ENCODE results near the gene DUSP2. TPM values are rescaled to one million over a fixed set of nuclear protein-coding genes. Genes with fewer than 3 reads are reported as not detected.

The DUSP2 gene
- total and polyA plus RNA-seq, 7 donors = 1.2 to 17.4 (median 2.8) TPM; not detected in 1

DNA sequence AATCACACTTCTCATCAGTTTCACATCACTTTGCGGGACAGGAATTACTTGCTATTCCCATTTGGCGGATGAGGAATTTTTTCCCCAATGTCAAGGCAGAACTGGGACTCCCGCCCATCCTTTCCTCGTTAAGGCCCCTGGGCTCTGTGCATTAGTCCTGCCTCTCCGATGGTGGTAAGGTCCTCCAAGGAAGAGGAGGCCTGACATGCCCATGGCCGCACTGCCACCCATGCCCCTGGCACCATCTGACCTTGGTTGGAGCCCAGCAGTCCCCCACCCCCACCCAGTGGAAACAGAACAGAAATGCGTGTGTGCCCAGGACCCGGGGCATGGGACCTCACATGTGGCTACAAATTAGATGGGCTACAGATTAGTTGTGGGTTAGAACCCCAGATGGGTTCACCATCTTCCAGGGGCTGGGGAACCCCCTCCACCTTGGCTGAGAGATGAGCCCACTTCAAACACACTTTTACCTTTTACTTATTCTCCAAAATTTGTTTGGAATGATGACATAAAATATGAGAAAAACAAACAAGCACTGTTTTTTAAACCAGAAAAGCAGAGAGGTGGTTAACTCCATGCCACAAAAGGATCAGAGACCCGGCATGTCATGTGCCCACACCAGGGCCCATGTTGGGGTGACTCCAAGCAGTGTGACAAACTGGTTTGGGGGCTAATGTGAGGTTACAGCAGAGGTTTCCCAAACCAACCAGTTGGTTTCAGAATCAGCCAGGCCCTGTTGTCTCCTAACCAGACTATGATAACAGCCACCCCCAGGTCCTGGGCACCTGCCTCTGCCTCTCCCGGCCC is 11.0 kb upstream of the DUSP2 start:
- no peaks in the 10 kb centered on the region for H3K9me3 ChIP-seq
- WGBS, 2 donors = 82 to 87% methylated on average over 10 of the region's 10 CpGs
- DNase-seq = peak; percentile 30
- intact Hi-C loops (cut with DNase I) = no loop called here
- peaks cover 0 to 7% (median 0%) of the 10 kb centered on the region in 3 donors for H3K27me3 ChIP-seq
- no peaks in the 10 kb centered on the region for H3K4me1 ChIP-seq
- H3K36me3 ChIP-seq = no peaks in the 10 kb centered on the region
- no peak overlapping the region for H3K4me3 ChIP-seq
- TF ChIP-seq POLR2A (IDR thresholded peaks at IDR 0.05) (no peak), POLR2AphosphoS5 (IDR thresholded peaks at IDR 0.05) (no peak), EP300 (IDR thresholded peaks at IDR 0.05) (no peak)
- TF ChIP-seq, protein P1, sequence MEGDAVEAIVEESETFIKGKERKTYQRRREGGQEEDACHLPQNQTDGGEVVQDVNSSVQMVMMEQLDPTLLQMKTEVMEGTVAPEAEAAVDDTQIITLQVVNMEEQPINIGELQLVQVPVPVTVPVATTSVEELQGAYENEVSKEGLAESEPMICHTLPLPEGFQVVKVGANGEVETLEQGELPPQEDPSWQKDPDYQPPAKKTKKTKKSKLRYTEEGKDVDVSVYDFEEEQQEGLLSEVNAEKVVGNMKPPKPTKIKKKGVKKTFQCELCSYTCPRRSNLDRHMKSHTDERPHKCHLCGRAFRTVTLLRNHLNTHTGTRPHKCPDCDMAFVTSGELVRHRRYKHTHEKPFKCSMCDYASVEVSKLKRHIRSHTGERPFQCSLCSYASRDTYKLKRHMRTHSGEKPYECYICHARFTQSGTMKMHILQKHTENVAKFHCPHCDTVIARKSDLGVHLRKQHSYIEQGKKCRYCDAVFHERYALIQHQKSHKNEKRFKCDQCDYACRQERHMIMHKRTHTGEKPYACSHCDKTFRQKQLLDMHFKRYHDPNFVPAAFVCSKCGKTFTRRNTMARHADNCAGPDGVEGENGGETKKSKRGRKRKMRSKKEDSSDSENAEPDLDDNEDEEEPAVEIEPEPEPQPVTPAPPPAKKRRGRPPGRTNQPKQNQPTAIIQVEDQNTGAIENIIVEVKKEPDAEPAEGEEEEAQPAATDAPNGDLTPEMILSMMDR (IDR thresholded peaks at IDR 0.05) = no peak
- H3K27ac ChIP-seq = no peak overlapping the region

DNA sequence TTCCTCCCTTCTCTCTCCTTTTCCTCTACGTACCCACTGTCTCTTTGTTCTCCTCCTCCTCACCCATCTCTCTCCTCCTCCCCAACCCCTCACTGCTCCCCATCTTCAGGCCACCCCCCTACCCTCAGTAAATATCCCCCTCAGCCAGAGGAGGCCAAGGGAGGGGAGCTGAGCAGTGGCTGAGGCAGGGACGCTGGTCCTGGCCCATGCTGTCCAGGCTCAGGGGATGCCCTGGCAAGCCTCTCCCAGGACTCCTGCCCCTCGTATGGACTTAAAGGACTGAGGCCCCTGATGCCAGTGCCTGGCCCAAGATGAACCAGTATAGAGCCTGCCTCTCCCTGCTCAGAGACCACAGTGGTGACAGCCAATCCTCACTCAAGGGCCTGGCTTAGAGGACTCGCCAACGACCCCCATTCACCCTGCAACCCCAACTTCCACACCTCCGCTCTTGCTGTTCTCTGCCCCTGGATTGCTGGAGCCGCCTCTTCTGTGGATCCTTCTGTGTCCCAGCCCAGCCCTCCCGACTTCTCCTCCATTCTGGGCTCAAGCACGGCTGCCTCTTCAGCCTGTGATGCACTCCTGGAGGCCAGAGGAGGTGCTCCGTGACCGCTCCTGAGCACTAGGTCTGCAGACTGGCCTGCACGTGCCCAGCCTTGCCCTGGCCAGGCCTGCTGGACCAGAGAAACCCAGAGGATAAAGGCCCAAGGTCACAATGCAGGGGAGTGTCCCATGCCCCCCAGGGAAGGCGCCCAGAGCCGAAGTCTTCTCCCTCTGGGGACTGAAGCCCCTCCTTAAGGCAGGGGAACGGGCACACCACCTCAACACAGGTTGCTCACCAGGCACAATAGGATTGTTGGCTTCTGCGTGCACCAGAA is 9.5 kb upstream of the DUSP2 start:
- no peaks in the 10 kb centered on the region for H3K4me1 ChIP-seq
- no peaks in the 10 kb centered on the region for H3K9me3 ChIP-seq
- H3K27ac ChIP-seq = no peak overlapping the region
- peaks cover 0 to 7% (median 0%) of the 10 kb centered on the region in 3 donors for H3K27me3 ChIP-seq
- no peaks in the 10 kb centered on the region for H3K36me3 ChIP-seq
- no peak overlapping the region for H3K4me3 ChIP-seq
- TF ChIP-seq EP300 (IDR thresholded peaks at IDR 0.05) (no peak), POLR2AphosphoS5 (IDR thresholded peaks at IDR 0.05) (no peak)
- TF ChIP-seq, protein P1 (IDR thresholded peaks at IDR 0.05) = no peak
- DNase-seq = peak; percentile 50
- intact Hi-C loops (cut with DNase I) = no loop called here
- 89 to 91% methylated on average over 16 of the region's 16 CpGs for WGBS, 2 donors

DNA sequence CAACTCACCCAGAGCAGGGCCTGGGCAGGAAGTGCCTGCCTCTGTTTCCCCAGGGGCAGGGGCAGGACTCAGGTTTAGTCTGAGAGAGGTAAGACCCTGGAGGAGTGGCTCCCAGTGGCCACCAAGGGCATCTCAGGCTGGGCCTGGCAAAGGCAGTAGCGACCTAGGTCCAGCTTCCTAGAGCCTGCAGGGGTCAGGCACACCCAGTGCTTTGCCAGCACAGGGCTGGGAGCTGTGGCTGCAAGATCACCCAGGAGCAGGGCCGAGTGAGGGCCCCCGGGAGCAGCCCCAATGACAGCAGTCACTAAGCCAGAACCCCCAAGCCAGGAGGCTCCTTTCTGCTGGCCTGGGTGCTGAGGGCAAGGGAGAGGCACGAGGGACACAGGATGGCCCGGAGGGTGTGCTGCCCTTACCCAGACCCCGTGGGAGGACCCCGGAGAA is 8.8 kb upstream of the DUSP2 start:
- no peak overlapping the region for H3K4me3 ChIP-seq
- no peak overlapping the region for H3K27ac ChIP-seq
- TF ChIP-seq EP300 (IDR thresholded peaks at IDR 0.05) (no peak), POLR2A (IDR thresholded peaks at IDR 0.05) (no peak), POLR2AphosphoS5 (IDR thresholded peaks at IDR 0.05) (no peak)
- TF ChIP-seq, protein P1 (IDR thresholded peaks at IDR 0.05) = no peak
- H3K27me3 ChIP-seq = peaks cover 0 to 9% (median 0%) of the 10 kb centered on the region in 3 donors
- no peaks in the 10 kb centered on the region for H3K4me1 ChIP-seq
- intact Hi-C loops (cut with DNase I) = no loop called here
- no peaks in the 10 kb centered on the region for H3K36me3 ChIP-seq
- DNase-seq = peak; percentile 47
- no peaks in the 10 kb centered on the region for H3K9me3 ChIP-seq
- 74 to 81% methylated on average over 7 of the region's 7 CpGs for WGBS, 2 donors

DNA sequence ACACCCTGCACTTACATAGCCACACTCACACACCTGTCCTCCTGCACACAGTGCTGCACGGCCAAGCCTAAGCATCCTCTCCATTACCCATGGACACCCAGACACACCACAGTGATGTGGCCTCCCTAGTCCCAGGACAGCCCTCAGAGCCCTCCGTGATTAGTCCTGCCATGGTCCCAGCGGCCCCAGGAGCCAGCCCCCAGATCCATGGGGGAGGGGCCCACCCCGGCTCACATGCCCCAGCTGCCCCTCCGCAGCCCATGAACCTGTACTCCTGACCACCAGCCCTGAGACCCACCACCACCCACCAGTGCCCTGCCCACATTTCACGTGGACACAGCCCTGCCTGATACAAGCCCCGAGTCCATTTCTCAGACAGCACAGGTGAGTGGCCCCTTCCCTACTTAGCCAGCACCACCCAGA is 8.1 kb upstream of the DUSP2 start:
- DNase-seq = peak; percentile 61
- Histone ChIP-seq H3K4me1 (peaks cover 0 to 3% (median 0%) of the 10 kb centered on the region in 4 donors), H3K27ac (no peak overlapping the region), H3K9me3 (no peaks in the 10 kb centered on the region), H3K36me3 (no peaks in the 10 kb centered on the region), H3K27me3 (peaks cover 0 to 16% (median 0%) of the 10 kb centered on the region in 3 donors), H3K4me3 (no peak overlapping the region)
- intact Hi-C loops (cut with DNase I) = no loop called here
- no peak for TF ChIP-seq POLR2A (IDR thresholded peaks at IDR 0.05)
- no peak for TF ChIP-seq EP300 (IDR thresholded peaks at IDR 0.05)
- TF ChIP-seq POLR2AphosphoS5 (IDR thresholded peaks at IDR 0.05) = no peak
- TF ChIP-seq, protein P1 (IDR thresholded peaks at IDR 0.05) = no peak
- 89 to 93% methylated on average over 7 of the region's 7 CpGs for WGBS, 2 donors

Data from sigmoid colon (tissue), 7 donors.